DND-41 (cell line): ENCODE data around the gene MBNL2.

Experiments used
- ATAC-seq: fragments of 200-7000 bp; cut with Tn5 transposase; 3 replicates; pipeline ENCODE4 v1.9.1; 2021; ENCODE audit warnings: low read depth; ENCODE audit not compliant: insufficient read depth
- DNase-seq: peaks from one replicate; pipeline ENCODE4 v3.0.0-alpha.2; 2020
- H2AFZ ChIP-seq: 2 replicates; pipeline ENCODE4 v1.6.0; 2012; ENCODE audit warnings: low read depth, low read length
- H3K27ac ChIP-seq: 2 replicates; pipeline ENCODE4 v1.5.1; 2012; ENCODE audit warnings: low read length, inconsistent platforms
- H3K27me3 ChIP-seq: fragments of 200-600 bp; sonication (generic); 2 replicates; pipeline ENCODE4 v1.6.0; 2012; ENCODE audit warnings: low read length, mild to moderate bottlenecking, inconsistent platforms; ENCODE audit not compliant: insufficient read depth, poor library complexity
- H3K36me3 ChIP-seq: 2 replicates; pipeline ENCODE4 v1.5.1; 2012; ENCODE audit warnings: low read length, inconsistent platforms; ENCODE audit not compliant: insufficient read depth
- H3K4me1 ChIP-seq: 2 replicates; pipeline ENCODE4 v1.5.1; 2012; ENCODE audit warnings: mild to moderate bottlenecking, low read length; ENCODE audit not compliant: insufficient read depth
- H3K4me2 ChIP-seq: 2 replicates; pipeline ENCODE4 v1.6.0; 2012; ENCODE audit warnings: mild to moderate bottlenecking, moderate library complexity, low read length, inconsistent platforms; ENCODE audit not compliant: insufficient read depth
- H3K4me3 ChIP-seq, 2 experiments: fragments of 200-600 bp in 1 of 2; shearing (Covaris generic) in 1 of 2; 2 replicates each; pipeline ENCODE4 v1.5.1; 2012 to 2016; ENCODE audit warnings: inconsistent platforms in 2 of 2, low read length in 2 of 2, mild to moderate bottlenecking in 2 of 2, low read depth in 1 of 2, moderate library complexity in 1 of 2
- H3K79me2 ChIP-seq: 2 replicates; pipeline ENCODE4 v1.6.0; 2012; ENCODE audit warnings: low read length, inconsistent platforms; ENCODE audit not compliant: insufficient read depth
- H3K9ac ChIP-seq: 2 replicates; pipeline ENCODE4 v1.6.0; 2012; ENCODE audit warnings: low read depth, mild to moderate bottlenecking, inconsistent platforms, low read length, moderate library complexity
- H3K9me3 ChIP-seq: 2 replicates; pipeline ENCODE4 v1.5.1; 2012; ENCODE audit warnings: low read length, moderate library complexity, mild to moderate bottlenecking, inconsistent platforms; ENCODE audit not compliant: insufficient read depth, severe bottlenecking
- H4K20me1 ChIP-seq: 2 replicates; pipeline ENCODE4 v1.6.0; 2012; ENCODE audit warnings: low read length; ENCODE audit not compliant: insufficient read depth
- CTCF ChIP-seq: IDR thresholded peaks from 2 replicates; pipeline ENCODE4 v1.5.1; 2012; ENCODE audit warnings: borderline replicate concordance, low read length, moderate library complexity, mild to moderate bottlenecking; ENCODE audit not compliant: poor library complexity, severe bottlenecking; ENCODE audit errors: extremely low read depth
- EZH2 ChIP-seq: IDR thresholded peaks from 3 replicates; pipeline ENCODE4 v1.6.1; 2012; ENCODE audit warnings: borderline replicate concordance, low read depth, mild to moderate bottlenecking, moderate library complexity, low read length, inconsistent platforms; ENCODE audit not compliant: severe bottlenecking

Gene MBNL2

GRCh38 chr13:97385146-97385545, 163.0 kb downstream of the MBNL2 start:
- no peaks in the 10 kb centered on the region for H3K27me3 ChIP-seq
- H3K9me3 ChIP-seq = no peaks in the 10 kb centered on the region
- no peaks in the 10 kb centered on the region for H4K20me1 ChIP-seq
- no peak overlapping the region for H3K27ac ChIP-seq
- H3K9ac ChIP-seq = no peak overlapping the region
- no peak for TF ChIP-seq CTCF
- TF ChIP-seq EZH2 = no peak
- no peaks in the 10 kb centered on the region for H3K36me3 ChIP-seq
- peaks cover 34% of the 10 kb centered on the region for H3K4me1 ChIP-seq
- no peak overlapping the region for H3K4me2 ChIP-seq
- H3K4me3 ChIP-seq = no peak overlapping the region
- DNase-seq (no peak), ATAC-seq (no peak)
- no peaks in the 10 kb centered on the region for H3K79me2 ChIP-seq
- H2AFZ ChIP-seq = no peak overlapping the region

- DNase-seq = no peak
- ATAC-seq = no peak
- TF ChIP-seq EZH2 = no peak
- no peak for TF ChIP-seq CTCF
- H3K9ac ChIP-seq = no peak overlapping the region
- H3K4me2 ChIP-seq = no peak overlapping the region
- H3K27me3 ChIP-seq = no peaks in the 10 kb centered on the region
- H3K4me1 ChIP-seq = peaks cover 34% of the 10 kb centered on the region
- H3K9me3 ChIP-seq = no peaks in the 10 kb centered on the region
- H3K79me2 ChIP-seq = no peaks in the 10 kb centered on the region
- no peak overlapping the region for H3K4me3 ChIP-seq
- no peaks in the 10 kb centered on the region for H4K20me1 ChIP-seq
- no peak overlapping the region for H2AFZ ChIP-seq
- no peaks in the 10 kb centered on the region for H3K36me3 ChIP-seq
- H3K27ac ChIP-seq = peak overlapping the region; percentile 76; the same call in 1 of the 2 replicates
Measured at GRCh38 chr13:97385854-97386253, 163.7 kb downstream of the MBNL2 start.

- peak overlapping the region; percentile 47 for H3K4me2 ChIP-seq
- H3K36me3 ChIP-seq = no peaks in the 10 kb centered on the region
- H3K27me3 ChIP-seq = no peaks in the 10 kb centered on the region
- no peaks in the 10 kb centered on the region for H3K9me3 ChIP-seq
- DNase-seq (peak; percentile 93), ATAC-seq (peak; percentile 96)
- no peak overlapping the region for H3K4me3 ChIP-seq
- TF ChIP-seq CTCF (no peak), EZH2 (no peak)
- H2AFZ ChIP-seq = peak overlapping the region; percentile 16
- no peaks in the 10 kb centered on the region for H3K79me2 ChIP-seq
- no peaks in the 10 kb centered on the region for H4K20me1 ChIP-seq
- peak overlapping the region; percentile 76 for H3K27ac ChIP-seq
- peaks cover 34% of the 10 kb centered on the region for H3K4me1 ChIP-seq
- H3K9ac ChIP-seq = peak overlapping the region; percentile 25; the same call in 1 of the 2 replicates
Measured at GRCh38 chr13:97386801-97387484, 164.8 kb downstream of the MBNL2 start.
